Keratinocyte (primary cell): Measurements from ENCODE around the gene TPD52L1. TPM values are rescaled to one million over a fixed set of nuclear protein-coding genes. Genes with fewer than 3 reads are reported as not detected.

Experiments used
- DNase-seq: peaks from one replicate; pipeline ENCODE4 v3.0.0-alpha.2; 2011; ENCODE audit warnings: low read depth, missing footprints, low spot score
- FAIRE-seq: peaks from 2 replicates; lab custom pipeline; 2011; peaks lifted over from hg19 to GRCh38; lab: Jason Lieb, UNC
- H2AFZ ChIP-seq: 2 replicates; pipeline ENCODE4 v1.6.0; 2012; ENCODE audit warnings: low read length, control low read depth, inconsistent platforms; ENCODE audit not compliant: control insufficient read depth
- H3K27ac ChIP-seq: 2 replicates; pipeline ENCODE4 v1.5.1; 2011; ENCODE audit warnings: low read length; ENCODE audit not compliant: control insufficient read depth, insufficient read depth
- H3K27me3 ChIP-seq: 3 replicates; pipeline ENCODE4 v1.6.0; 2011; ENCODE audit warnings: low read length; ENCODE audit not compliant: control insufficient read depth, insufficient read depth; ENCODE audit errors: extremely low read depth
- H3K36me3 ChIP-seq, 2 experiments: 2 replicates in 1 of 2; 3 replicates in 1 of 2; pipeline ENCODE4 v1.5.1; 2011; ENCODE audit warnings: low read length in 2 of 2, mild to moderate bottlenecking in 1 of 2; ENCODE audit not compliant: control insufficient read depth in 2 of 2, insufficient read depth in 2 of 2; ENCODE audit errors: extremely low read depth in 1 of 2
- H3K4me1 ChIP-seq: 3 replicates; pipeline ENCODE4 v1.5.1; 2011; ENCODE audit warnings: low read length; ENCODE audit not compliant: control insufficient read depth, insufficient read depth; ENCODE audit errors: extremely low read depth
- H3K4me2 ChIP-seq: 3 replicates; pipeline ENCODE4 v1.6.0; 2011; ENCODE audit warnings: low read depth, low read length; ENCODE audit not compliant: control insufficient read depth, insufficient read depth; ENCODE audit errors: extremely low read depth
- H3K4me3 ChIP-seq, 3 experiments: fragments of 200-600 bp in 1 of 3; sonication (generic) in 1 of 3; 2 replicates in 2 of 3; 3 replicates in 1 of 3; pipeline ENCODE4 v1.5.1; 2011 to 2016; ENCODE audit warnings: low read length in 3 of 3, mild to moderate bottlenecking in 3 of 3, control low read depth in 2 of 3, inconsistent platforms in 1 of 3, low read depth in 1 of 3, mixed read lengths in 1 of 3, mixed run types in 1 of 3, moderate library complexity in 1 of 3; ENCODE audit not compliant: control insufficient read depth in 2 of 3, insufficient read depth in 2 of 3; ENCODE audit errors: extremely low read depth in 1 of 3
- H3K79me2 ChIP-seq: 2 replicates; pipeline ENCODE4 v1.6.0; 2012; ENCODE audit warnings: low read length; ENCODE audit not compliant: control insufficient read depth, insufficient read depth
- H3K9ac ChIP-seq: 3 replicates; pipeline ENCODE4 v1.6.0; 2011; ENCODE audit warnings: low read length; ENCODE audit not compliant: control insufficient read depth, insufficient read depth; ENCODE audit errors: extremely low read depth
- H3K9me1 ChIP-seq: 3 replicates; pipeline ENCODE4 v1.6.0; 2011; ENCODE audit warnings: low read length; ENCODE audit not compliant: control insufficient read depth, insufficient read depth; ENCODE audit errors: extremely low read depth
- H3K9me3 ChIP-seq: 2 replicates; pipeline ENCODE4 v1.5.1; 2012; ENCODE audit warnings: low read depth, low read length; ENCODE audit not compliant: control insufficient read depth
- H4K20me1 ChIP-seq: 3 replicates; pipeline ENCODE4 v1.6.0; 2011; ENCODE audit warnings: low read length; ENCODE audit not compliant: control insufficient read depth, insufficient read depth; ENCODE audit errors: extremely low read depth
- EZH2 ChIP-seq: IDR thresholded peaks from one replicate; pipeline ENCODE4 v1.6.1; 2012; ENCODE audit warnings: inconsistent platforms, mild to moderate bottlenecking, low read length, moderate library complexity
- dilution Hi-C: fragments of 300-500 bp; cut with MboI; formaldehyde crosslinking; loops from one replicate; pipeline ENCODE4 v1.7.0; 2020; ENCODE audit warnings: low sequenced_read_pairs; ENCODE audit not compliant: extremely low pct_ligation_motif_present
- polyA plus RNA-seq, 5 experiments: library from polyadenylated mRNA; depleted of rRNA in 3 of 5; stranded (reverse) in 3 of 5; stranded (forward) in 1 of 5; unstranded in 1 of 5; fragments of >200 nt; gene quantifications; 1 replicate in 1 of 5; 2 replicates in 3 of 5; 3 replicates in 1 of 5; pipeline versions ENCODE4 v1.2.1 to v1.2.3, GENCODE V29; 2011 to 2012; ENCODE audit warnings: missing spikeins in 2 of 5, low read depth in 1 of 5, low replicate concordance in 1 of 5
- TF ChIP-seq, protein P1 (sequence below), 3 experiments: IDR thresholded peaks in 1 of 3; conservative IDR thresholded peaks in 1 of 3; optimal IDR thresholded peaks in 1 of 3; 2 replicates in 2 of 3; 3 replicates in 1 of 3; pipeline versions ENCODE3 to v1.5.1; 2011; ENCODE audit warnings: low read length in 3 of 3, mild to moderate bottlenecking in 3 of 3, moderate library complexity in 2 of 3, control low read depth in 1 of 3, inconsistent platforms in 1 of 3; ENCODE audit not compliant: insufficient read depth in 2 of 3; ENCODE audit errors: extremely low read depth in 1 of 3

Gene TPD52L1
- polyA plus RNA-seq, 1 donor (not counting 4 experiments of a cell fraction or from before 2014, with no cell fraction given) = 135 TPM

DNA sequence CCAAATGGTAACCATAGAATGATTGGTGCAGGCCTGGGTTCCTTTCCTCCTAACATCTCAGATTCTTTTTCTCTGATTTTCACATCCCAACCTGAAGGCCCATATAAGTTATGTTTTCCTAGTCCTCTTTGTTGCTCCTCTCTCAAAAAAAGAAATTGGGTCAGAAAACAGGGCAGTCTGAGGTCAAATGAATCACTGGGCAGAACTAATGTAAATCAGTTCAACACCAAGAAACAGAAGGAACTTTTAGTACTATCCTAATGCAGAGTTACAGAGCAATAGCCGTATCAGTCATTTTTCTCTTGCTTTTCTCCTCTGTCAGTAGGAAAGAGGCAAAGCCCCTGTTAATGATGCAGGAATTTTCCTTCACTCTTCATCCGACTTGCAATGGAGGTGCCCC, 11.0 kb upstream of the TPD52L1 start:
- dilution Hi-C loops = no loop called here
- H3K4me3 ChIP-seq = no peak overlapping the region
- no peak for DNase-seq
- H4K20me1 ChIP-seq = no peaks in the 10 kb centered on the region
- no peaks in the 10 kb centered on the region for H3K79me2 ChIP-seq
- FAIRE-seq = no peak
- no peaks in the 10 kb centered on the region for H3K9me3 ChIP-seq
- H3K27me3 ChIP-seq = no peaks in the 10 kb centered on the region
- H3K9me1 ChIP-seq = no peaks in the 10 kb centered on the region
- H3K27ac ChIP-seq = no peak overlapping the region
- H3K4me1 ChIP-seq = no peaks in the 10 kb centered on the region
- H3K36me3 ChIP-seq = no peaks in the 10 kb centered on the region
- no peak overlapping the region for H2AFZ ChIP-seq
- H3K9ac ChIP-seq = no peak overlapping the region
- TF ChIP-seq, protein P1, sequence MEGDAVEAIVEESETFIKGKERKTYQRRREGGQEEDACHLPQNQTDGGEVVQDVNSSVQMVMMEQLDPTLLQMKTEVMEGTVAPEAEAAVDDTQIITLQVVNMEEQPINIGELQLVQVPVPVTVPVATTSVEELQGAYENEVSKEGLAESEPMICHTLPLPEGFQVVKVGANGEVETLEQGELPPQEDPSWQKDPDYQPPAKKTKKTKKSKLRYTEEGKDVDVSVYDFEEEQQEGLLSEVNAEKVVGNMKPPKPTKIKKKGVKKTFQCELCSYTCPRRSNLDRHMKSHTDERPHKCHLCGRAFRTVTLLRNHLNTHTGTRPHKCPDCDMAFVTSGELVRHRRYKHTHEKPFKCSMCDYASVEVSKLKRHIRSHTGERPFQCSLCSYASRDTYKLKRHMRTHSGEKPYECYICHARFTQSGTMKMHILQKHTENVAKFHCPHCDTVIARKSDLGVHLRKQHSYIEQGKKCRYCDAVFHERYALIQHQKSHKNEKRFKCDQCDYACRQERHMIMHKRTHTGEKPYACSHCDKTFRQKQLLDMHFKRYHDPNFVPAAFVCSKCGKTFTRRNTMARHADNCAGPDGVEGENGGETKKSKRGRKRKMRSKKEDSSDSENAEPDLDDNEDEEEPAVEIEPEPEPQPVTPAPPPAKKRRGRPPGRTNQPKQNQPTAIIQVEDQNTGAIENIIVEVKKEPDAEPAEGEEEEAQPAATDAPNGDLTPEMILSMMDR (optimal IDR thresholded peaks at IDR 0.05 in 1 of 3, IDR thresholded peaks at IDR 0.05 in 1 of 3, conservative IDR thresholded peaks at IDR 0.05 in 1 of 3; ENCODE audit: extremely low read depth in 1 of 3, insufficient read depth in 2 of 3, low read length in 3 of 3) = no peak
- TF ChIP-seq EZH2 = no peak
- H3K4me2 ChIP-seq = no peak overlapping the region

DNA sequence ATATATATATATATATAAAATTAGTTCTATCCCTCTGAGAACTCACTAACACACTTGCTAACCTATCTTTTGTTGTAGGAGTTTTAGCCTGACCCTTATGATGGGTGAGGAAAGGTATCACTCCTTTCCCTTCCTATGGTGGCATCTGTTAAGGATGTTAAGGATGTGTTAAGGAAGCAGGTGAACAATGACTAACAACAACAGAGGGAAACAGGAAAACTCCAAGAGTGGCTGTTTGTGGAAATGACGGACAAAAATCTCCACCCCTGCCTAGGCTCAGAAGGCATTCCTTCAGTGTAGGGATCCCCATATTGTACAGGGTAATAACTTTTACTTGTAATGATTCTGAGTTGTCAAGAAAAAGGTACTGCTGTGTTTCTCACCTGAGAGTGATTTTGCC, 8.8 kb upstream of the TPD52L1 start:
- no peaks in the 10 kb centered on the region for H3K9me1 ChIP-seq
- DNase-seq = no peak
- no peak for TF ChIP-seq EZH2
- TF ChIP-seq, protein P1 (optimal IDR thresholded peaks at IDR 0.05 in 1 of 3, IDR thresholded peaks at IDR 0.05 in 1 of 3, conservative IDR thresholded peaks at IDR 0.05 in 1 of 3; ENCODE audit: extremely low read depth in 1 of 3, insufficient read depth in 2 of 3, low read length in 3 of 3) = no peak

More for the DNA sequence above, 8.8 kb upstream of the TPD52L1 start:
- Histone ChIP-seq H3K27me3 (no peaks in the 10 kb centered on the region), H3K27ac (no peak overlapping the region), H3K9me3 (no peaks in the 10 kb centered on the region), H3K79me2 (no peaks in the 10 kb centered on the region), H3K4me3 (no peak overlapping the region), H3K36me3 (no peaks in the 10 kb centered on the region), H4K20me1 (no peaks in the 10 kb centered on the region), H3K9ac (no peak overlapping the region), H3K4me2 (no peak overlapping the region), H2AFZ (no peak overlapping the region), H3K4me1 (peaks cover 13% of the 10 kb centered on the region)
- dilution Hi-C loops = no loop called here
- FAIRE-seq = no peak
